Measurements from ENCODE around the gene GALNT9.
"Not testable (repeated sequence)": the region's sequence is repeated elsewhere in the genome, so short reads cannot be mapped to it uniquely, and the experiment has no call there.

GALNT9 gene

DNA sequence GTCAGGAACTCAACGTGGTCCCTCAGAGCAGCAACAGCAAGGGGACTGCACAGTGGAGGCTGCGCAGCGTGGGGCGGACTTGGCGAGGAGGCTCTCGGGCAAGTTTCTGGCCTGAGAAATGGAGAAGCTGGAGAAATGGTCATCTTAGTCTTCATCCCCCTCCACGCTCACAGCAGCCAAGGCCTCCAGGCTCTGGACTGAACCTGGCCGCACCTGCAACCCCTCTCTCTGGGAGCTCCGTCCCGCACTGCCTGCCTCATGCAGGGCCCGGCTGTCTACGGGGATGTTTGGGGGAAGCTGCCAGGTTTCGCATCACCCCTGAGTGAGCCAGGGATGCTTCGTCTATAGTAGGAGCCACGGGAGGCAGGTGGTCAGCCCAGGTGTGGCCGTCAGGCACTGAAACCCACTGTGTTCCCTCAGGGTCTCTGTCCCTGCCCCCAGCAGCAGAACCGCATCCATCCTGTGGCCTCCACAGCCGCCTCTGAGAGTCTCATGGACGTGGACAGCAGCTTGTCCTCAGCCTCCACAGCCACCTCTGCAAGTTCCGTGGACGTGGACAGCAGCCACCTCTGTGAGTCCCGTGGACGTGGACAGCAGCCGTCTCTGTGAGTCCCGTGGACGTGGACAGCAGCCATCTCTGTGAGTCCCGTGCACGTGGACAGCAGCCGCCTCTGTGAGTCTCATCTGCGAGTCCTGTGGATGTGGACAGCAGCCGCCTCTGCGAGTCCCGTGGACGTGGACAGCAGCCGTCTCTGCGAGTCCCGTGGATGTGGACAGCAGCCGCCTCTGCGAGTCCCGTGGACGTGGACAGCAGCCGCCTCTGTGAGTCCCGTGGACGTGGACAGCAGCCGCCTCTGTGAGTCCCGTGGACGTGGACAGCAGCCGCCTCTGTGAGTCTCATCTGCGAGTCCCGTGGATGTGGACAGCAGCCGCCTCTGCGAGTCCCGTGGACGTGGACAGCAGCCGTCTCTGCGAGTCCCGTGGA, 29.1 kb upstream of the GALNT9 start:
- not testable (repeated sequence) for DNase-seq

GRCh38 chr12:132357623-132358186, 28.3 kb upstream of the GALNT9 start:
- DNase-seq: no peak

GRCh38 chr12:132356691-132357622, 27.6 kb upstream of the GALNT9 start:
- DNase-seq: no peak

GRCh38 chr12:132355742-132356681, 26.6 kb upstream of the GALNT9 start:
- DNase-seq: no peak

GRCh38 chr12:132354982-132355680, 25.7 kb upstream of the GALNT9 start:
- no peak for DNase-seq

DNA sequence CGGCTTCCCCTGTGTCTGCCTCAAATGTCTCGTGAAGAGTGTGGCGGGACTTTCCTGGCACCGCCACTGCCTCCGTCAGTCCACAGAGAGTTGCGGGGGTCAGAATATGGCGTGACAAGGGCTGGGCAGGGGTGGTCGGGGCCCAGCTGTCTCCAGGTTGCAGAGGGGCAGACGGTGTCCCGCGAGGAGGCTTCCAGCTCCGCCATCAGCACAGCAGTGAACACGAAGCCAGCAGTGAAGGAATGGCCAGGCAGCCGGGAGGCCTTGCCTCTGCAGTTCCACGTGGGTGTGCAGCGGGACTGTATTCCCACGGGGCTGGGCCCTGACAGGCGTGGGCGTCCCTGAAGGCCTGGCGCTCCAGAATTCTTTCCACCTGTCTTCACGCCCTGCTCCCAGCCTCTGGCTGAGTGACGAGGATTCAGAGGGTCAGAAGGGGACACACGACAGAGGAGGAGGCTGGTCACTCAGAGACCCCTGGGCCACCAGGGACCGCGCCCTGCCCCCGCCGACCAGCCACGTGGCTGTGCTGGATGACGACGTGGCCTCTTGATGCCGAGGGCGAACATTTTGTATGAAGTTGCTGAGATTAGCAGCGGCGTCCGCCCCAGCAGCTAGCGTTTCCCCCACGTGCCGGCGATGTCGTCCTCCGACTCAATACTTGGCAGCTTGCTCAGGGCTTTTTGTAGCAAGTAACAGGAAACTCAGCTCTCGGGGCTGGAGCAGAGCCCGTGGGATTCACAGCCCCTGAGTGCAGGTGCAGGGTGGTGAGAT, 25.0 kb upstream of the GALNT9 start:
- DNase-seq: no peak

DNA sequence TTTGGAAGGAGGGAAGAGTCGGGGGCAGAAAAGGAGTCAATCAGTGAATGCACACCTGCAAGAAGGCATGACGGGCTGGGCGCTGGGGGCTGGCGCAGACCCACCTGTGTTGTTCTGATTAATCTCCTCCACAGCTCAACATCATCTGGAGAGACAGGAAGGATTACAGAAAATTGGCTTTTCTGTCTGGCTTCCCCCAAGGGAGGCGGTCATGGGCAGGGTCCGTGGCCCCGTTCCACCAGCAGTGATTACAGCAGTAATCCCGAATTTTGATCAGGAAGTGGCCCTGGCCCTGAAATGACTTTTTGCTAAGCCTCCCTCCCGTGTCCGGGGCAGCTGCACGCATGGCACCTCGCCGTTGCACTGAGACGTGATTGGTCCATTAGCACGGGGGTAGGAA, 24.4 kb upstream of the GALNT9 start:
- DNase-seq: no peak

- DNase-seq: no peak
Measured at GRCh38 chr12:132352896-132353800, 23.8 kb upstream of the GALNT9 start.

GRCh38 chr12:132351751-132352495, 22.5 kb upstream of the GALNT9 start:
- no peak for DNase-seq

DNA sequence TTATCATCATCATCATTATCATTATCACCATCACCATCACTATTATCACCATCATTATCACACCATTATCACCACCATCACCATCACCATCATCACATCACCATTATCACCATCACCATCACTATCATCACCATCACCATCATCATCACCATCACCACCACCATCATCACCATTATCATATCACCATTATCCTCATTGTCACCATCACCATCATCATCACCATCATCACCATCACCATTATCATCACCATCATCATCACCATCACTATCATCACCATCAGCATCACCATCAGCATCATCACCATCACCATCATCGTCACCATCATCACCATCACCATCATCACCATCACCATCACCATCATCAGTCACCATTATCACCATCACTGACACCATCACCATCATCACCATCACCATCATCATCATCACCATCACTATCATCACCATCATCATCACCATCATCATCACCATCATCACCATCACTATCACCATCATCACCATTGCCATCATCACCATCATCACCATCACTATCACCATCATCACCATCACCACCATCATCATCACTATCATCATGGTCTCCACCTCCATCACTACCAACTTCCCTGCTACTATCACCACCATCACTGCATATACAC, 20.2 kb upstream of the GALNT9 start:
- no peak for DNase-seq

DNA sequence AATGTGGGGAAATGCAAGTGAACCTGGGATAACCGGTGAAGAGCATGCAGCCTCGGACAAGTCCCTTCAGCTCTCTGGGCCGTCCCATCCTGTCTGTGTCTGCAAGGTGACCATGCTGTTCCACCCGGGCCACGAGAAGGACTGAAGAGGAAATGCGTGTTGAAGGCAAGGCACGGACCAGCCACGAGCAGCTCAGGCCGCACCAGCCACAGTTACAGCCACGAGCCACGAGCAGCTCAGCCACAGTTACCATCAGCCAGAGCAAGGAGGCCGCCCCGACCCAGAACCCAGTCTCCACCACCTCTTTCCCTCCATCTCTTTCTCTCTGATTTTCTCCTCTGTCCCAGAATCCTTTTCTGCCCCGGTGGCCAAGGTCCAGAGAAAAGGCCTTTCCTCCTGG, 18.8 kb upstream of the GALNT9 start:
- no peak for DNase-seq

DNA sequence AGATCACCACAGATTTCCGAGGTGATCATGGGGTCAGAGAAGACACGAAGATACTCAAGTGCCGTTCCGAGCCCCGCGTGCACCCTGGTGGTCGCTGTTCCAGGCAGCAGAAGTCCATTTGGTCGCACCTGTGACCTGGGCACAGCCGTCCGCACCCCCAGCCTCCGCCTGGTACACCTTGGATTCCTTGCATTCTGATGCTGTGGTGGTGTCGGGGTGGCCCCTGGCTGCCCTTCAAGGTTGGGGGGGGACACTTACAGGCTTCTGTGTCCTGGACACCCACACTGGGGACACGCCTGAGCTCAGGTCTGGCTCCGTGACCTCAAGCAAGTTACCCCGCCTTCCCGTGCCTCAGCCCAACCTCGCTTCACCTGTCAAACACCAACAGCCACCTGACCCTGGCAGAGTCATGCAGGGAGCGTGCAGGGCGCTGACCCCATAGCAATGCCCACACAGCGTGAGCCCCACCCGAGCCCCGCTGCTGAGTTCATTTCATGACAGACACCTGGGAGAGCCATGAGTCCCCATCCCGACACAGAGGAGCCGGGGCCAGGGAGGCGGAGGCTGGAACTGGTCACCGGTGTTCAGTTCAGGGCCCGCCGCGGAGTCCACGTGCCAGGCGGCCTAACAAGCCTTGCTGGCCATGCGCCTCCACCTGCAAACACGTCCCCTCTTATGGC, 17.9 kb upstream of the GALNT9 start:
- no peak for DNase-seq

GRCh38 chr12:132346471-132347175, 17.2 kb upstream of the GALNT9 start:
- no peak for DNase-seq

DNA sequence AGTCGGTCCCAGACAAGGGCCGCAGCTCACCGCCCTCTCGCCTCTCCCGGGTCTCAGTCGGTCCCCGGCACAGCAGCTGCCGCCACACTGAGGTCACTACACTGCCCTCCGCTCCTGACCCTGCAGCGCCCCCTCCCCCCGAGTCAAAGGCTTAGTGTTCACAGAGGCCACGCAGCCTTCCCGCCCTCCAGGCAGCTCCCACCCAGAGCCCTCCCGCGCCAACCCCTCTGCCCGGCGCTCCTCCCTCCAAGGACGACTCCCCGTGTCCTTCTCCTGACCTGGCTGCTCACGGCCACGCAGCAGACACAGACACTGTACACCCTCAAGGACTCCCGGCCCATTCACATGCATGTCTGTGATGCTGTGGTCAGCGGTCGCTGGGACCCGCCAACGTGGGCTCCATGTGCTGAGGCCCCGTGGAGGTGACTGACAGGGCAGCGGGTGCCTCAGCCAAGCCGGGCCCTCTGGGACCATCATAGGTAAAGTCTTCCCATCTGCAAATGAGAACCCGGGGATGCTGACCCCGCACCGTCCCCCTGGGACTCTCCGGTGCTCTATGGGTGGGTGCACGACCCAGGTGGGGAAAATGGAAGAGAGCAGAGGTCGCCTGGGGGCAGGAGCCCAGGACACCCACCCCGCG, 16.3 kb upstream of the GALNT9 start:
- DNase-seq: peak; percentile 52

DNA sequence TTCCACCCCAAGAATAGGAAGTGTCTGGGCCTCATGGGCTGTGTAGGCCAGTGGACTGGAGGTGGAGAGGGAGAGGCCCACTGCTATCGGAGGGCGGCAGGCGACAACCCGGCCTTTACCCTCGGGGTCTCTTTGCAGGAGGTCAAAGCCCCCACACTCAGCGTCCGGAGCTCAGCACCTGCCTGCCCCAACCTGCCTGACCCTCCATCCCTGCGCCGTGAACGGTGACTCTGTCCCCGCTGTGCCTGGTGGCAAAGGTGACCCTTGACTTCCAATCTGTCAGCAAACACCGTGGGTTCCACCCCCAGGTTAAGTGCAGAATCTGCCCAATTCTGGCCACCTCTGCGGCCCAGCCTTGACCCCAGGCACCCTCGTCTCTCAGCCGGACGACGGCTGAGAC, 15.7 kb upstream of the GALNT9 start:
- no peak for DNase-seq

DNA sequence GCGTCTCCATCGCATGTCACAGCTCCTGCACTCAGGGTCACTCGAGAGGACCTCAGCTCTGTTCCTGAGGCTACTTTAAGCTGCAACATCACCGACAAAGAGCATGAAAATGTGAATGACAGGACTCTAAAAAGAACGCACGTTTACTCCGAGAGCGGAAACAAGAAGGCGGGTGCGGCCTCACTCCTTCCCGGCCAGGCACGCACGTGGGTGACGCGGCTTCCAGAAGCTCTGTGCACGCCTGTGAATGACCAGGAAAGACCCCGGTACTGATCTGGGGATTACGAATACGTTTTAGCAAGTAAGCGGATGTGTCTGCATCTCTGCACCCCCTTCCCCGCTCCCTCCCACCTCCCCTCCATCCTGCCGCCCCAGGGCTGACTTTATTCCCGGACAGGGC, 15.2 kb upstream of the GALNT9 start:
- no peak for DNase-seq
